ENCODE data around the gene CGRRF1. TPM values are rescaled to one million over a fixed set of nuclear protein-coding genes. Genes with fewer than 3 reads are reported as not detected.

Gene CGRRF1
- total RNA-seq, 1 experiment from 2014 or later = 14.1 TPM

DNA sequence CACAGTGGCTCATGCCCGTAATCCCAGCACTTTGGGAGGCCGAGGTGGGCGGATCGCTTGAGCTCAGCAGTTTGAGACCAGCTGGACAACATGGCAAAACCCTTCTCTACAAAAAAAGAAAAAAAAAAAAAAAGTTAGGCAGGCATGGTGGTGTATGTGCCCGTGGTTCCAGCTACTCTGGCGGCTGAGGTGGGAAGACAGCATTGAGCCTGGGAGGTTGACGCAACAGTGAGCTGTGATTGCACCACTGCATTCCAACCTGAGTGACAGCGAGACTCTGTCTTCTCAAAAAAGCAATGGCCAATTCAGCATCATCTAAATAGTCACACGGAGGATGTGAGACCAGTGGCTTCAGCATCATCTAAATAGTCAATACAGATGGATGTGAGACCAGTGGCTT lies 46.8 kb downstream of the CGRRF1 start:
- H3K9me3 ChIP-seq (ENCODE audit: control insufficient read depth, insufficient read depth, low read depth, low read length) = no peaks in the 10 kb centered on the region
- ChIA-PET POLR2A (no interaction called here), CTCF (no interaction called here)
- no peak overlapping the region for H3K4me3 ChIP-seq (ENCODE audit: low read depth in 2 of 2, low read length in 2 of 2)
- intact Hi-C loops (cut with micrococcal nuclease; ENCODE audit: unreplicated experiment) (no loop called here), in situ Hi-C loops (cut with HindIII; ENCODE audit: low pct_unique_long_range_greater_than_20kb, low sequenced_read_pairs) (no loop called here)
- H3K27ac ChIP-seq (ENCODE audit: low read length) = no peak overlapping the region
- ATAC-seq (no peak), DNase-seq (ENCODE audit: low read depth, low spot score) (no peak)
- BruUV-seq (replicated peaks) = no TSS peak
- H3K36me3 ChIP-seq (ENCODE audit: control insufficient read depth, insufficient read depth, low read length) = no peaks in the 10 kb centered on the region
- TF ChIP-seq, protein P1, sequence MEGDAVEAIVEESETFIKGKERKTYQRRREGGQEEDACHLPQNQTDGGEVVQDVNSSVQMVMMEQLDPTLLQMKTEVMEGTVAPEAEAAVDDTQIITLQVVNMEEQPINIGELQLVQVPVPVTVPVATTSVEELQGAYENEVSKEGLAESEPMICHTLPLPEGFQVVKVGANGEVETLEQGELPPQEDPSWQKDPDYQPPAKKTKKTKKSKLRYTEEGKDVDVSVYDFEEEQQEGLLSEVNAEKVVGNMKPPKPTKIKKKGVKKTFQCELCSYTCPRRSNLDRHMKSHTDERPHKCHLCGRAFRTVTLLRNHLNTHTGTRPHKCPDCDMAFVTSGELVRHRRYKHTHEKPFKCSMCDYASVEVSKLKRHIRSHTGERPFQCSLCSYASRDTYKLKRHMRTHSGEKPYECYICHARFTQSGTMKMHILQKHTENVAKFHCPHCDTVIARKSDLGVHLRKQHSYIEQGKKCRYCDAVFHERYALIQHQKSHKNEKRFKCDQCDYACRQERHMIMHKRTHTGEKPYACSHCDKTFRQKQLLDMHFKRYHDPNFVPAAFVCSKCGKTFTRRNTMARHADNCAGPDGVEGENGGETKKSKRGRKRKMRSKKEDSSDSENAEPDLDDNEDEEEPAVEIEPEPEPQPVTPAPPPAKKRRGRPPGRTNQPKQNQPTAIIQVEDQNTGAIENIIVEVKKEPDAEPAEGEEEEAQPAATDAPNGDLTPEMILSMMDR (IDR thresholded peaks at IDR 0.05) = no peak
- no peak for TF ChIP-seq SIN3A (IDR thresholded peaks at IDR 0.05; ENCODE audit: borderline replicate concordance, insufficient read depth, low read depth, low read length)
- TF ChIP-seq, protein P2, sequence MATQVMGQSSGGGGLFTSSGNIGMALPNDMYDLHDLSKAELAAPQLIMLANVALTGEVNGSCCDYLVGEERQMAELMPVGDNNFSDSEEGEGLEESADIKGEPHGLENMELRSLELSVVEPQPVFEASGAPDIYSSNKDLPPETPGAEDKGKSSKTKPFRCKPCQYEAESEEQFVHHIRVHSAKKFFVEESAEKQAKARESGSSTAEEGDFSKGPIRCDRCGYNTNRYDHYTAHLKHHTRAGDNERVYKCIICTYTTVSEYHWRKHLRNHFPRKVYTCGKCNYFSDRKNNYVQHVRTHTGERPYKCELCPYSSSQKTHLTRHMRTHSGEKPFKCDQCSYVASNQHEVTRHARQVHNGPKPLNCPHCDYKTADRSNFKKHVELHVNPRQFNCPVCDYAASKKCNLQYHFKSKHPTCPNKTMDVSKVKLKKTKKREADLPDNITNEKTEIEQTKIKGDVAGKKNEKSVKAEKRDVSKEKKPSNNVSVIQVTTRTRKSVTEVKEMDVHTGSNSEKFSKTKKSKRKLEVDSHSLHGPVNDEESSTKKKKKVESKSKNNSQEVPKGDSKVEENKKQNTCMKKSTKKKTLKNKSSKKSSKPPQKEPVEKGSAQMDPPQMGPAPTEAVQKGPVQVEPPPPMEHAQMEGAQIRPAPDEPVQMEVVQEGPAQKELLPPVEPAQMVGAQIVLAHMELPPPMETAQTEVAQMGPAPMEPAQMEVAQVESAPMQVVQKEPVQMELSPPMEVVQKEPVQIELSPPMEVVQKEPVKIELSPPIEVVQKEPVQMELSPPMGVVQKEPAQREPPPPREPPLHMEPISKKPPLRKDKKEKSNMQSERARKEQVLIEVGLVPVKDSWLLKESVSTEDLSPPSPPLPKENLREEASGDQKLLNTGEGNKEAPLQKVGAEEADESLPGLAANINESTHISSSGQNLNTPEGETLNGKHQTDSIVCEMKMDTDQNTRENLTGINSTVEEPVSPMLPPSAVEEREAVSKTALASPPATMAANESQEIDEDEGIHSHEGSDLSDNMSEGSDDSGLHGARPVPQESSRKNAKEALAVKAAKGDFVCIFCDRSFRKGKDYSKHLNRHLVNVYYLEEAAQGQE (IDR thresholded peaks at IDR 0.05; ENCODE audit: insufficient read depth in 1 of 2, low read depth in 2 of 2, low read length in 1 of 2) = no peak
- no peak for TF ChIP-seq POLR2AphosphoS5 (IDR thresholded peaks at IDR 0.05; ENCODE audit: low read depth, low read length)
- no peak for TF ChIP-seq TCF7L2 (IDR thresholded peaks at IDR 0.05; ENCODE audit: low read depth, low read length)
- no peaks in the 10 kb centered on the region for H3K27me3 ChIP-seq (ENCODE audit: control insufficient read depth, insufficient read depth, low read length)
- no peaks in the 10 kb centered on the region for H3K4me1 ChIP-seq (ENCODE audit: control insufficient read depth, insufficient read depth, low read length)

DNA sequence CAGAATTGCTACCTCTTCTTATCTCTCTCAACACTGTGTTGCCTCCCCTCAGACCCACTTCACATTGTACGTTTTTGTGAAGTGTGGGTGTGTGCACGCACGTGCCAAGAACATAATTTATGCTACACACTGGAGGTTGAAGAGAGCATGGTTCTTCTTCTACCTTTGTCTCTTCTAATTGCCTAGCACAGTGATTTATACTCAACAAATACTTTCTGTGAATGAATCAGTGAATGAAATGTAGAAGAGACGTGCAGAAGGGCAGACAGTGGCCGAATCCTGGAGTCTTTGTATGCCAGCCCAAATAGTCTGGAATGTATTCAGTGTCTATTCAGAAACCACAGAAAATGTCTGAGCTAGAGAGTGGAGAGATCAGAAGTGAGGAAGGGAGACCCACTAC lies 52.6 kb downstream of the CGRRF1 start:
- DNase-seq (ENCODE audit: low read depth, low spot score) = no peak
- intact Hi-C loops (cut with micrococcal nuclease; ENCODE audit: unreplicated experiment) = loop anchor here (10.0 kb wide), 2 partner anchors 242 to 332 kb away; no protein-coding TSS in a partner anchor
- no TSS peak for BruUV-seq (replicated peaks)
- in situ Hi-C loops (cut with HindIII; ENCODE audit: low pct_unique_long_range_greater_than_20kb, low sequenced_read_pairs) = no loop called here
- Histone ChIP-seq H3K27ac (ENCODE audit: low read length) (no peak overlapping the region), H3K4me1 (ENCODE audit: control insufficient read depth, insufficient read depth, low read length) (peaks cover 6% of the 10 kb centered on the region), H3K27me3 (ENCODE audit: control insufficient read depth, insufficient read depth, low read length) (no peaks in the 10 kb centered on the region), H3K4me3 (ENCODE audit: low read depth in 2 of 2, low read length in 2 of 2) (no peak overlapping the region), H3K9me3 (ENCODE audit: control insufficient read depth, insufficient read depth, low read depth, low read length) (no peaks in the 10 kb centered on the region), H3K36me3 (ENCODE audit: control insufficient read depth, insufficient read depth, low read length) (no peaks in the 10 kb centered on the region)
- no peak for ATAC-seq
- CTCF ChIA-PET = interaction anchor here (0.5 kb wide), 1 partner anchor 473 kb away, joined by 6 read pairs; no protein-coding TSS in a partner anchor
- POLR2A ChIA-PET = no interaction called here
- TF ChIP-seq TCF7L2 (IDR thresholded peaks at IDR 0.05; ENCODE audit: low read depth, low read length) (no peak), POLR2AphosphoS5 (IDR thresholded peaks at IDR 0.05; ENCODE audit: low read depth, low read length) (no peak), SIN3A (IDR thresholded peaks at IDR 0.05; ENCODE audit: borderline replicate concordance, insufficient read depth, low read depth, low read length) (no peak)
- TF ChIP-seq, protein P2 (IDR thresholded peaks at IDR 0.05; ENCODE audit: insufficient read depth in 1 of 2, low read depth in 2 of 2, low read length in 1 of 2) = no peak
- TF ChIP-seq, protein P1 (IDR thresholded peaks at IDR 0.05) = no peak

Measured in Panc1 (cell line).